ENCODE measurements around the gene CCBE1. TPM values are rescaled to one million over a fixed set of nuclear protein-coding genes. Genes with fewer than 3 reads are reported as not detected.

CCBE1 gene
- polyA plus RNA-seq, 1 donor from 2014 or later, result 0.19 TPM

DNA sequence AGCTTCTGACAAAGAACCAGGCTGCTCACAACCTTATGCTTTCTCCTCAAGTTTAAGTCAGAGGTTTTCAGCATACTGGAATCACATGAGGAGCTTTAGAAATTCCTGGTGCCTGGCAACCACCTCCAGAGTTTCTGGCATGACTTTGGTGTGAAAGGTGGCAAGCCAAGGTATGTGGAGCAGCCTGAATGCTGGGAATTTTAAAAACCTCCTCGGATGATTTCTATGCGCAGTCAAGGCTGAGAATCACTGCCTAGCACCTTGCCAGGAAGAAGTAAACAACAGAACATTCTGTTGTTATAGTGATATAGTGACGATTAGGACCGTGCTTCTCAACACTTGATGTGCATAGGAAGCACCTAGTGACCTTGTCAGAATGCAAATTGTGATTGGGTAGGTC is 11.7 kb downstream of the CCBE1 start:
- H2AFZ ChIP-seq (ENCODE audit: low read depth, low read length), result no peak overlapping the region

DNA sequence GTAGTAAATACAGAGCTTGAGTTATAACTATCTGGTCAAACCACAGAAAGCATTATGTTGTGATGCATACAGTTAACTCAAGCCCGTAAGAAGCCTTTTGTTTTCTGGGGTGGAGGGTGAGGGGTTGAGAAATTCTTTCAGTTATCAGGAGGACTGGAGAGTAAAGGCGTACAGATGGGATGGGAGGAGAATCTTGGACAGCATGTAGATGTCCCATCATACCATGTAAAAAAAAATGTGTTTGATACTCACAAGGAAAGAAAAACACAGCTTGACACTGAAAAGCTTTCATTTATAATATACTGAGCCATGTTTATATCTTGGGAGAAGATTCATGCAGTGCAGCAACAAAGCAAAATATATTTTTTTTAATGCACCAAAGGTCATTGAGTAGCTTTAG is 12.4 kb downstream of the CCBE1 start:
- H3K79me2 ChIP-seq (replicated peaks; ENCODE audit: insufficient read depth, low read length), result no peaks in the 10 kb centered on the region
- H2AFZ ChIP-seq (ENCODE audit: low read depth, low read length), result no peak overlapping the region
- no peaks in the 10 kb centered on the region for H3K9me3 ChIP-seq (ENCODE audit: low read length)
- no peak for TF ChIP-seq TAF1 (IDR thresholded peaks at IDR 0.05; ENCODE audit: low read depth)
- TF ChIP-seq MXI1 (conservative IDR thresholded peaks at IDR 0.05; ENCODE audit: poor library complexity, severe bottlenecking), result no peak
- no peak for TF ChIP-seq REST (IDR thresholded peaks at IDR 0.05; ENCODE audit: borderline replicate concordance)
- TF ChIP-seq SMC3 (conservative IDR thresholded peaks at IDR 0.05; ENCODE audit: poor library complexity), result no peak
- TF ChIP-seq EZH2 (IDR thresholded peaks at IDR 0.05; ENCODE audit: borderline replicate concordance, insufficient read depth, low read length, poor library complexity, severe bottlenecking), result no peak
- no peak for TF ChIP-seq RAD21 (conservative IDR thresholded peaks at IDR 0.05)
- no peak overlapping the region for H3K4me2 ChIP-seq (ENCODE audit: low read length)
- H3K27me3 ChIP-seq (ENCODE audit: insufficient read depth, low read depth, low read length), result no peaks in the 10 kb centered on the region
- no peaks in the 10 kb centered on the region for H3K36me3 ChIP-seq (ENCODE audit: insufficient read depth, low read length)
- no peaks in the 10 kb centered on the region for H3K9me2 ChIP-seq (ENCODE audit: insufficient read depth, low read length)
- H3K4me3 ChIP-seq (ENCODE audit: low read length), result no peak overlapping the region
- H3K27ac ChIP-seq (ENCODE audit: low read length), result no peak overlapping the region
- H3F3A ChIP-seq (ENCODE audit: insufficient read depth, low read length, poor library complexity, severe bottlenecking), result no peaks in the 10 kb centered on the region
- no peak overlapping the region for H3K9ac ChIP-seq (ENCODE audit: low read length)
- H4K20me1 ChIP-seq (ENCODE audit: insufficient read depth), result no peaks in the 10 kb centered on the region

More for the DNA sequence above, 11.7 kb downstream of the CCBE1 start:
- Histone ChIP-seq H3F3A (ENCODE audit: insufficient read depth, low read length, poor library complexity, severe bottlenecking) (no peaks in the 10 kb centered on the region), H3K36me3 (ENCODE audit: insufficient read depth, low read length) (no peaks in the 10 kb centered on the region), H3K4me3 (ENCODE audit: low read length) (no peak overlapping the region), H3K9me2 (ENCODE audit: insufficient read depth, low read length) (no peaks in the 10 kb centered on the region), H3K9ac (ENCODE audit: low read length) (no peak overlapping the region), H4K20me1 (ENCODE audit: insufficient read depth) (no peaks in the 10 kb centered on the region), H3K4me2 (ENCODE audit: low read length) (no peak overlapping the region), H3K27ac (ENCODE audit: low read length) (no peak overlapping the region), H3K9me3 (ENCODE audit: low read length) (no peaks in the 10 kb centered on the region), H3K27me3 (ENCODE audit: insufficient read depth, low read depth, low read length) (no peaks in the 10 kb centered on the region), H3K79me2 (replicated peaks; ENCODE audit: insufficient read depth, low read length) (no peaks in the 10 kb centered on the region)
- no peak for TF ChIP-seq TAF1 (IDR thresholded peaks at IDR 0.05; ENCODE audit: low read depth)
- TF ChIP-seq MXI1 (conservative IDR thresholded peaks at IDR 0.05; ENCODE audit: poor library complexity, severe bottlenecking), result no peak
- TF ChIP-seq RAD21 (conservative IDR thresholded peaks at IDR 0.05), result no peak
- no peak for TF ChIP-seq REST (IDR thresholded peaks at IDR 0.05; ENCODE audit: borderline replicate concordance)
- TF ChIP-seq, protein P1, sequence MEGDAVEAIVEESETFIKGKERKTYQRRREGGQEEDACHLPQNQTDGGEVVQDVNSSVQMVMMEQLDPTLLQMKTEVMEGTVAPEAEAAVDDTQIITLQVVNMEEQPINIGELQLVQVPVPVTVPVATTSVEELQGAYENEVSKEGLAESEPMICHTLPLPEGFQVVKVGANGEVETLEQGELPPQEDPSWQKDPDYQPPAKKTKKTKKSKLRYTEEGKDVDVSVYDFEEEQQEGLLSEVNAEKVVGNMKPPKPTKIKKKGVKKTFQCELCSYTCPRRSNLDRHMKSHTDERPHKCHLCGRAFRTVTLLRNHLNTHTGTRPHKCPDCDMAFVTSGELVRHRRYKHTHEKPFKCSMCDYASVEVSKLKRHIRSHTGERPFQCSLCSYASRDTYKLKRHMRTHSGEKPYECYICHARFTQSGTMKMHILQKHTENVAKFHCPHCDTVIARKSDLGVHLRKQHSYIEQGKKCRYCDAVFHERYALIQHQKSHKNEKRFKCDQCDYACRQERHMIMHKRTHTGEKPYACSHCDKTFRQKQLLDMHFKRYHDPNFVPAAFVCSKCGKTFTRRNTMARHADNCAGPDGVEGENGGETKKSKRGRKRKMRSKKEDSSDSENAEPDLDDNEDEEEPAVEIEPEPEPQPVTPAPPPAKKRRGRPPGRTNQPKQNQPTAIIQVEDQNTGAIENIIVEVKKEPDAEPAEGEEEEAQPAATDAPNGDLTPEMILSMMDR (IDR thresholded peaks at IDR 0.05; ENCODE audit: poor library complexity, severe bottlenecking), result no peak
- no peak for TF ChIP-seq EP300 (conservative IDR thresholded peaks at IDR 0.05; ENCODE audit: poor library complexity, severe bottlenecking)
- no peak for TF ChIP-seq EZH2 (IDR thresholded peaks at IDR 0.05; ENCODE audit: borderline replicate concordance, insufficient read depth, low read length, poor library complexity, severe bottlenecking)
- TF ChIP-seq POLR2AphosphoS5 (IDR thresholded peaks at IDR 0.05), result no peak
- TF ChIP-seq SMC3 (conservative IDR thresholded peaks at IDR 0.05; ENCODE audit: poor library complexity), result no peak
